Activated CD4-positive, alpha-beta T cell treated with anti-CD3 and anti-CD28 coated beads, Interleukin-10, Interleukin-2, amounts not matched to agents 100 ng/mL and 50 ng/mL, durations not matched to agents 16 hours and 8 hours (primary cell): ENCODE measurements around the gene RABL2A.
"Not testable (repeated sequence)": the region's sequence is repeated elsewhere in the genome, so short reads cannot be mapped to it uniquely, and the experiment has no call there.

Experiments used
- DNase-seq: peaks from one replicate; pipeline ENCODE4 v3.0.0-alpha.2; 2020

RABL2A gene

DNA sequence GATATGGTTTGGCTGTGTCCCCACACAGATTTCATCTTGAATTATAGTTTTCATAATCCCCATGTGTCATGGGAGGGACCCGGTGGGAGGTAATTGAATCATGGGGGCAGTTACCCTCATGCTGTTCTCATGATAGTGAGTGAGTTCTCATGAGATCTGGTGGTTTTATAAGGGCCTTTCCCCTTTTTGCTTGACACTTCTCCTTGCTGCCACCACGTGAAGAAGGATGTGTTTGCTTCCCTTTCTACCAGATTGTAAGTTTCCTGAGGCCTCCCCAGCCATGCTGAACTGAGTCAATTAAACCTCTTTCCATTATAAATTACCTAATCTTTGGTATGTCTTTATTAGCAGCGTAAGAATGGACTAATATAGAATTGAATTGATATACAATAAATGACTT lies 63.8 kb downstream of the RABL2A start:
- not testable (repeated sequence) for DNase-seq
